ENCODE measurements around the gene MATN4.

- TF ChIP-seq CTCF (IDR thresholded peaks at IDR 0.05), result no peak
- TF ChIP-seq POLR2A (IDR thresholded peaks at IDR 0.05), result no peak
Observed at GRCh38 chr20:45288376-45288775, 19.7 kb downstream of the MATN4 start.
